ENCODE data around the gene FNDC8. TPM values are rescaled to one million over a fixed set of nuclear protein-coding genes. Genes with fewer than 3 reads are reported as not detected.

The FNDC8 gene
- total RNA-seq, 1 experiment from 2014 or later: not detected

- no peak for DNase-seq (ENCODE audit: low spot score)
- ChIA-PET POLR2A (ENCODE audit: low non-redundant PET) (no interaction called here), CTCF (no interaction called here)
- no peak for TF ChIP-seq CTCF (conservative IDR thresholded peaks at IDR 0.05; ENCODE audit: low read depth, low read length)
- TF ChIP-seq EZH2 (IDR thresholded peaks at IDR 0.05; ENCODE audit: borderline replicate concordance, low read depth, low read length, poor library complexity, severe bottlenecking): no peak
- no TSS peak for BruUV-seq (replicated peaks)
- H3K4me3 ChIP-seq (ENCODE audit: low read depth, low read length, poor library complexity, severe bottlenecking): no peak overlapping the region
- no peaks in the 10 kb centered on the region for H3K9me3 ChIP-seq (ENCODE audit: low read depth, low read length, poor library complexity, severe bottlenecking)
- H3K4me1 ChIP-seq (ENCODE audit: insufficient read depth, low read length, poor library complexity, severe bottlenecking): no peaks in the 10 kb centered on the region
- intact Hi-C loops (cut with micrococcal nuclease; ENCODE audit: unreplicated experiment): no loop called here
- no peaks in the 10 kb centered on the region for H3K27me3 ChIP-seq (replicated peaks; ENCODE audit: insufficient read depth, low read depth, low read length, poor library complexity)
- no peak overlapping the region for H3K27ac ChIP-seq (ENCODE audit: low read depth, low read length, poor library complexity, severe bottlenecking)
- H3K36me3 ChIP-seq (ENCODE audit: insufficient read depth, low read length, poor library complexity, severe bottlenecking): no peaks in the 10 kb centered on the region
Observed at GRCh38 chr17:35154196-35155165, 33.1 kb downstream of the FNDC8 start.

GRCh38 chr17:35155246-35155645 lies 33.8 kb downstream of the FNDC8 start:
- Histone ChIP-seq H3K36me3 (ENCODE audit: insufficient read depth, low read length, poor library complexity, severe bottlenecking) (no peaks in the 10 kb centered on the region), H3K4me3 (ENCODE audit: low read depth, low read length, poor library complexity, severe bottlenecking) (no peak overlapping the region), H3K27me3 (replicated peaks; ENCODE audit: insufficient read depth, low read depth, low read length, poor library complexity) (no peaks in the 10 kb centered on the region), H3K9me3 (ENCODE audit: low read depth, low read length, poor library complexity, severe bottlenecking) (no peaks in the 10 kb centered on the region), H3K27ac (ENCODE audit: low read depth, low read length, poor library complexity, severe bottlenecking) (no peak overlapping the region), H3K4me1 (ENCODE audit: insufficient read depth, low read length, poor library complexity, severe bottlenecking) (no peaks in the 10 kb centered on the region)
- intact Hi-C loops (cut with micrococcal nuclease; ENCODE audit: unreplicated experiment): no loop called here
- ChIA-PET CTCF (no interaction called here), POLR2A (ENCODE audit: low non-redundant PET) (no interaction called here)
- DNase-seq (ENCODE audit: low spot score): no peak
- no peak for TF ChIP-seq CTCF (conservative IDR thresholded peaks at IDR 0.05; ENCODE audit: low read depth, low read length)
- no peak for TF ChIP-seq EZH2 (IDR thresholded peaks at IDR 0.05; ENCODE audit: borderline replicate concordance, low read depth, low read length, poor library complexity, severe bottlenecking)
- BruUV-seq (replicated peaks): no TSS peak

- CTCF ChIA-PET: no interaction called here
- Histone ChIP-seq H3K27ac (ENCODE audit: low read depth, low read length, poor library complexity, severe bottlenecking) (no peak overlapping the region), H3K27me3 (replicated peaks; ENCODE audit: insufficient read depth, low read depth, low read length, poor library complexity) (no peaks in the 10 kb centered on the region), H3K9me3 (ENCODE audit: low read depth, low read length, poor library complexity, severe bottlenecking) (no peaks in the 10 kb centered on the region), H3K36me3 (ENCODE audit: insufficient read depth, low read length, poor library complexity, severe bottlenecking) (no peaks in the 10 kb centered on the region), H3K4me1 (ENCODE audit: insufficient read depth, low read length, poor library complexity, severe bottlenecking) (no peaks in the 10 kb centered on the region), H3K4me3 (ENCODE audit: low read depth, low read length, poor library complexity, severe bottlenecking) (no peak overlapping the region)
- BruUV-seq (replicated peaks): no TSS peak
- TF ChIP-seq EZH2 (IDR thresholded peaks at IDR 0.05; ENCODE audit: borderline replicate concordance, low read depth, low read length, poor library complexity, severe bottlenecking) (no peak), CTCF (conservative IDR thresholded peaks at IDR 0.05; ENCODE audit: low read depth, low read length) (no peak)
- intact Hi-C loops (cut with micrococcal nuclease; ENCODE audit: unreplicated experiment): no loop called here
- POLR2A ChIA-PET (ENCODE audit: low non-redundant PET): no interaction called here
- no peak for DNase-seq (ENCODE audit: low spot score)
Observed at GRCh38 chr17:35159940-35160339, 38.5 kb downstream of the FNDC8 start.
